Activated naive CD4-positive, alpha-beta T cell treated with Interleukin-2 at 50 U/mL for 16 hours (primary cell): ENCODE data around the gene ZNF793.

ENCODE experiments used
- DNase-seq: peaks from one replicate; pipeline ENCODE4 v3.0.0-alpha.2; 2020

The ZNF793 gene

DNA sequence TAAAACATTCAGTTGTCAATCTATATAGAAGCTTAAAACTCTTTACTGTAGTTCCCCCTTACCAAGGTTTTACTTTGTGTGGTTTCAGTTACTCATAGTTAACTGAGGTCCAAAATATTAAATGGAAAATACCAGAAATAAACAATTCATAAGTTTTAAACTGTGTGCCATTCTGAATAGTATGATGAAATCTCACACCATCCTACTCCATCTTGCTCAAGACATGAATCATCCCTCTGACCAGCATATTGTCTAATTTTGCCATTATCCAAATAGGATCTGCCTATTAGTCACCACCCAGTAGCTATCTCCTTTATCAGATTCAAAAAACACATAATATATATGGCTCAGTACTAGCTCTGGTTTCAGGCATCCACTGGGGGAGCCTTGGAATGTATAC is 65.5 kb downstream of the ZNF793 start:
- DNase-seq = no peak

- no peak for DNase-seq
Measured at GRCh38 chr19:37583340-37583739, 76.6 kb downstream of the ZNF793 start.
